Smooth muscle cell (in vitro differentiated cells): ENCODE data around the gene SYT1. TPM values are rescaled to one million over a fixed set of nuclear protein-coding genes. Genes with fewer than 3 reads are reported as not detected.

Source experiments
- DNase-seq: peaks from one replicate; lab custom pipeline; 2025; ENCODE audit not compliant: unreplicated experiment; lab: John Stamatoyannopoulos, UW
- H2AFZ ChIP-seq: fragments of 200-600 bp; sonication (generic); 2 replicates; pipeline ENCODE4 v1.6.0; 2016; ENCODE audit warnings: antibody characterized with exemption, low read depth, mild to moderate bottlenecking
- H3F3A ChIP-seq: fragments of 200-600 bp; sonication (generic); 2 replicates; pipeline ENCODE4 v1.6.0; 2017; ENCODE audit warnings: antibody characterized with exemption, low read depth
- H3K27ac ChIP-seq: fragments of 200-600 bp; sonication (generic); 2 replicates; pipeline ENCODE4 v1.5.1; 2016; ENCODE audit warnings: low read depth, mild to moderate bottlenecking
- H3K27me3 ChIP-seq: fragments of 200-600 bp; sonication (generic); 2 replicates; pipeline ENCODE4 v1.6.1; 2016; ENCODE audit warnings: low read depth, mild to moderate bottlenecking
- H3K36me3 ChIP-seq: fragments of 200-600 bp; sonication (generic); 2 replicates; pipeline ENCODE4 v1.5.1; 2016; ENCODE audit warnings: low read depth
- H3K4me1 ChIP-seq: fragments of 200-600 bp; sonication (generic); 2 replicates; pipeline ENCODE4 v1.5.1; 2016; ENCODE audit warnings: low read depth
- H3K4me2 ChIP-seq: fragments of 200-600 bp; sonication (generic); 2 replicates; pipeline ENCODE4 v1.6.0; 2016; ENCODE audit warnings: mild to moderate bottlenecking
- H3K4me3 ChIP-seq: fragments of 200-600 bp; sonication (generic); 2 replicates; pipeline ENCODE4 v1.5.1; 2016; ENCODE audit warnings: mild to moderate bottlenecking
- H3K79me2 ChIP-seq: fragments of 200-600 bp; sonication (generic); 2 replicates; pipeline ENCODE4 v1.6.0; 2016; ENCODE audit warnings: low read depth, mild to moderate bottlenecking
- H3K9ac ChIP-seq: fragments of 200-600 bp; sonication (generic); 2 replicates; pipeline ENCODE4 v1.6.0; 2016; ENCODE audit warnings: low read depth
- H3K9me3 ChIP-seq: fragments of 200-600 bp; sonication (generic); replicated peaks from 2 replicates; pipeline ENCODE4 v1.5.1; 2016; ENCODE audit warnings: low read depth
- H4K20me1 ChIP-seq: fragments of 200-600 bp; sonication (generic); 2 replicates; pipeline ENCODE4 v1.6.0; 2016; ENCODE audit warnings: low read depth
- CTCF ChIP-seq: fragments of 200-600 bp; sonication (generic); IDR thresholded peaks from 2 replicates; pipeline ENCODE4 v1.5.1; 2017; ENCODE audit warnings: borderline replicate concordance, mild to moderate bottlenecking, antibody characterized with exemption; ENCODE audit not compliant: insufficient read depth, poor library complexity, severe bottlenecking
- WGBS: methylation state at CpG from one replicate; pipeline ENCODE4 v1.1.7; 2016; ENCODE audit warnings: low lambda C conversion rate; 5-methylcytosine and 5-hydroxymethylcytosine counted together
- polyA plus RNA-seq: library from polyadenylated mRNA; unstranded; fragments of >200 nt; fragmentation: Nextera tagmentation; extraction: Ambion mirVana; gene quantifications from 2 replicates; pipeline ENCODE4 v1.2.1, GENCODE V29; 2016
- total RNA-seq: library from RNA; depleted of rRNA; stranded (reverse); fragments of >200 nt; gene quantifications from 2 replicates; pipeline ENCODE4 v1.2.3, GENCODE V29; 2014

SYT1 gene
- total and polyA plus RNA-seq, 2 experiments from 2014 or later: 5.2 to 10.2 TPM

DNA sequence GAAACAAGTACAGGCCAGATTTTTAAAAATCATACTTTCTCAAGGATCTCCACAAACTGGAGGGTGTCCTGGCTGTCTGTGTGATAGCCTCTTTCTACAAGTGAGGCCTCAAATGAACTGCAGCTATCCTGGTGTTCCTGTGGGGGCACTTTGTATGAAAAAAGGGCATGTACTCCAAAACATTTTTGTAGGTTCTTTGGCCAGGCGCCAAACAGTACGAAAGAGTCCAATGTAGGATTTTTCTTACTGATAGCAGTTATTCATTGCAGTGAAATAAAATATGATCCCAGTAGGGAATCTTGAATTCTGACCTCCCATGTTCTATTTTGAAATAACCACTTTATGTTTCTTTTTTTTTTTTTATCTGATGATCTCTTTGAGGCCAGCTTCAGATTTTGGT is 444.5 kb downstream of the SYT1 start:
- Histone ChIP-seq H3K27ac (no peak overlapping the region), H3K79me2 (no peaks in the 10 kb centered on the region), H2AFZ (no peak overlapping the region), H4K20me1 (no peaks in the 10 kb centered on the region), H3K9ac (no peak overlapping the region), H3F3A (no peaks in the 10 kb centered on the region), H3K27me3 (no peaks in the 10 kb centered on the region), H3K4me3 (no peak overlapping the region), H3K4me2 (no peak overlapping the region), H3K36me3 (no peaks in the 10 kb centered on the region), H3K4me1 (no peaks in the 10 kb centered on the region), H3K9me3 (no peaks in the 10 kb centered on the region)
- no peak for TF ChIP-seq CTCF
- no peak for DNase-seq
- 96% methylated on average over 2 of the region's 2 CpGs for WGBS

- H3F3A ChIP-seq: no peaks in the 10 kb centered on the region
- H3K4me2 ChIP-seq: no peak overlapping the region
- H3K27ac ChIP-seq: no peak overlapping the region
- no peaks in the 10 kb centered on the region for H3K27me3 ChIP-seq
- H3K36me3 ChIP-seq: no peaks in the 10 kb centered on the region
- no peak overlapping the region for H2AFZ ChIP-seq
- H4K20me1 ChIP-seq: no peaks in the 10 kb centered on the region
- 83% methylated on average over 10 of the region's 10 CpGs for WGBS
- no peak for TF ChIP-seq CTCF
- no peaks in the 10 kb centered on the region for H3K79me2 ChIP-seq
- peaks cover under 1% of the 10 kb centered on the region for H3K4me1 ChIP-seq
- H3K9me3 ChIP-seq: no peaks in the 10 kb centered on the region
- H3K4me3 ChIP-seq: no peak overlapping the region
- no peak overlapping the region for H3K9ac ChIP-seq
- no peak for DNase-seq
Observed at GRCh38 chr12:79317179-79317847, 452.7 kb downstream of the SYT1 start.

- 88% methylated on average over 1 of the region's 1 CpG for WGBS
- TF ChIP-seq CTCF: no peak
- Histone ChIP-seq H3K27me3 (no peaks in the 10 kb centered on the region), H3K9ac (no peak overlapping the region), H3K4me3 (no peak overlapping the region), H3K79me2 (no peaks in the 10 kb centered on the region), H3K4me2 (no peak overlapping the region), H2AFZ (no peak overlapping the region), H3K27ac (no peak overlapping the region), H3K4me1 (peaks cover 5% of the 10 kb centered on the region), H3K36me3 (no peaks in the 10 kb centered on the region), H3F3A (no peaks in the 10 kb centered on the region), H3K9me3 (no peaks in the 10 kb centered on the region), H4K20me1 (no peaks in the 10 kb centered on the region)
- DNase-seq: no peak
Observed at GRCh38 chr12:79322905-79323304, 458.3 kb downstream of the SYT1 start.

DNA sequence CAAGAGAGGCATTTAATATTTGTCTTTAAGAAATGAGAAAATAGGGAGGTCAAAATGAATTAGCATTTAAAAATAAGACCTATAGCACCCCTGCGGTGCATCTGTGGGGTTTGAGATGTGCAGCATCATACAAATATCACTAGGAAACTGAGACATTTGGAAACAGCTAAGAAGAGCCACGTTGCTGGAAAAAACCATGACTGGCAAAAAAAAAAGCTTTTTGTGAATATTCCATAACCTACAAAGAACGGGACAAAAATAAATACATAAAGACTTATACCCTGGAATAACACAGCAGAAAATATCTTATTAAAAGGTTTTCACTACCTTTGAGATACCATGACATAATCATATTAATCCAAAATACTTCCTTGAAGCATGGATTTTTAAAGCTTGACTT is 460.0 kb downstream of the SYT1 start:
- H3K4me1 ChIP-seq: peaks cover 5% of the 10 kb centered on the region
- WGBS: 94% methylated on average over 3 of the region's 3 CpGs
- no peak for DNase-seq
- no peaks in the 10 kb centered on the region for H3K27me3 ChIP-seq
- H3K9ac ChIP-seq: no peak overlapping the region
- H3K9me3 ChIP-seq: no peaks in the 10 kb centered on the region
- H3K27ac ChIP-seq: no peak overlapping the region
- no peak overlapping the region for H3K4me2 ChIP-seq
- no peak overlapping the region for H3K4me3 ChIP-seq
- H4K20me1 ChIP-seq: no peaks in the 10 kb centered on the region
- H3K36me3 ChIP-seq: no peaks in the 10 kb centered on the region
- no peaks in the 10 kb centered on the region for H3F3A ChIP-seq
- H3K79me2 ChIP-seq: no peaks in the 10 kb centered on the region
- no peak overlapping the region for H2AFZ ChIP-seq
- TF ChIP-seq CTCF: no peak
